Nephron progenitor cell (in vitro differentiated cells): ENCODE data around the gene CRYGC.
"Not testable (repeated sequence)": the region's sequence is repeated elsewhere in the genome, so short reads cannot be mapped to it uniquely, and the experiment has no call there.

Experiments used
- DNase-seq: peaks from one replicate; pipeline ENCODE4 v3.0.0; 2021
- H3K27ac Mint-ChIP-seq: 2 replicates; pipeline ENCODE4 v1.8.0; 2021; ENCODE audit warnings: mild to moderate bottlenecking, moderate library complexity, mixed read lengths
- H3K27me3 Mint-ChIP-seq: 2 replicates; pipeline ENCODE4 v1.8.0; 2021; ENCODE audit warnings: mild to moderate bottlenecking, low read depth, mixed read lengths; ENCODE audit not compliant: poor library complexity
- H3K36me3 Mint-ChIP-seq: 2 replicates; pipeline ENCODE4 v1.8.0; 2021; ENCODE audit warnings: low read depth, mixed read lengths
- H3K4me1 Mint-ChIP-seq: 2 replicates; pipeline ENCODE4 v1.8.0; 2021; ENCODE audit warnings: mixed read lengths
- H3K4me3 Mint-ChIP-seq: 2 replicates; pipeline ENCODE4 v1.8.0; 2021; ENCODE audit warnings: mild to moderate bottlenecking, moderate library complexity, mixed read lengths
- H3K9me3 Mint-ChIP-seq: 2 replicates; pipeline ENCODE4 v1.8.0; 2021; ENCODE audit warnings: mild to moderate bottlenecking, moderate library complexity, mixed read lengths
- TF ChIP-seq, protein P1 (sequence below): fragments of 200-600 bp; sonication (generic); IDR thresholded peaks from 2 replicates; pipeline ENCODE4 v1.5.0; 2021; ENCODE audit warnings: antibody characterized with exemption

Gene CRYGC

DNA sequence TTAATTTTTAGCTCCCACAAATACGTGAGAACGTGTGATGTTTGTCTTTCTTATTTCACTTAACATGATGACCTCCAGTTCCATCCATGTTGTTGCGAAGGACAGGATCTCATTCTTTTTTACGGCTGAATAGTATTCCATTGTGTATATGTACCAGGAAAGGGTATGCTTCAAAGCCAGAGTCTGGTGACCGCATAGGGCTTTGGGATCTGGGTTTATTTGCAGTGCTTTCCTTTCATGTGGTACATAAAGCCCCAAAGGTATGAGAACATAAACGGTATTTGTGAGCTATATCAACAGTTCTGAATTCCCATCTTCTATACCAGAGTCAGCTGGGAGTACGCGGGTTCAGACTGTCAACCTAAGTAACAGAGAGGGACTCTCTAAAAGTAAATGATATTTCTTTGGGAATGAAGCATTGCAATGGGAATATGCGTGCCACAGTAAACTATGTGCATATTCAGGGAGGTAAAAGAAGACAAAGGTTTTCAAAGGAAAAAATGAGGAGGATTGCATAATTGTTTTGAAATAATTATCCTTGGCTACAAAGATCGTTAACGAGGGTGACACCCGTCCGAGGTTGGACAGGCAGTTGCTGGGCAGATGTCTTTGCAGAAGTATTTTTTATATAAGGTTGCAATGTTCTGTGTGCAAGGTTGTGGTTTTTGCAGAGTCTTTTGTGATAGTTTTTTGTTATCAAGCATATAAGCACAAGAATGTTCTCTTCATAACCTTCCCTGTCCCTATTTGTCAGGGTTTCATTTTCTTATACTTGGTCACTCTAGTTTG, 29.8 kb downstream of the CRYGC start:
- H3K4me1 Mint-ChIP-seq = no peaks in the 10 kb centered on the region
- no peak overlapping the region for H3K27ac Mint-ChIP-seq
- peaks cover 5% of the 10 kb centered on the region for H3K9me3 Mint-ChIP-seq
- TF ChIP-seq, protein P1, sequence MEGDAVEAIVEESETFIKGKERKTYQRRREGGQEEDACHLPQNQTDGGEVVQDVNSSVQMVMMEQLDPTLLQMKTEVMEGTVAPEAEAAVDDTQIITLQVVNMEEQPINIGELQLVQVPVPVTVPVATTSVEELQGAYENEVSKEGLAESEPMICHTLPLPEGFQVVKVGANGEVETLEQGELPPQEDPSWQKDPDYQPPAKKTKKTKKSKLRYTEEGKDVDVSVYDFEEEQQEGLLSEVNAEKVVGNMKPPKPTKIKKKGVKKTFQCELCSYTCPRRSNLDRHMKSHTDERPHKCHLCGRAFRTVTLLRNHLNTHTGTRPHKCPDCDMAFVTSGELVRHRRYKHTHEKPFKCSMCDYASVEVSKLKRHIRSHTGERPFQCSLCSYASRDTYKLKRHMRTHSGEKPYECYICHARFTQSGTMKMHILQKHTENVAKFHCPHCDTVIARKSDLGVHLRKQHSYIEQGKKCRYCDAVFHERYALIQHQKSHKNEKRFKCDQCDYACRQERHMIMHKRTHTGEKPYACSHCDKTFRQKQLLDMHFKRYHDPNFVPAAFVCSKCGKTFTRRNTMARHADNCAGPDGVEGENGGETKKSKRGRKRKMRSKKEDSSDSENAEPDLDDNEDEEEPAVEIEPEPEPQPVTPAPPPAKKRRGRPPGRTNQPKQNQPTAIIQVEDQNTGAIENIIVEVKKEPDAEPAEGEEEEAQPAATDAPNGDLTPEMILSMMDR = no peak
- no peaks in the 10 kb centered on the region for H3K36me3 Mint-ChIP-seq
- H3K27me3 Mint-ChIP-seq = peaks cover 8% of the 10 kb centered on the region
- no peak for DNase-seq
- H3K4me3 Mint-ChIP-seq = no peak overlapping the region

DNA sequence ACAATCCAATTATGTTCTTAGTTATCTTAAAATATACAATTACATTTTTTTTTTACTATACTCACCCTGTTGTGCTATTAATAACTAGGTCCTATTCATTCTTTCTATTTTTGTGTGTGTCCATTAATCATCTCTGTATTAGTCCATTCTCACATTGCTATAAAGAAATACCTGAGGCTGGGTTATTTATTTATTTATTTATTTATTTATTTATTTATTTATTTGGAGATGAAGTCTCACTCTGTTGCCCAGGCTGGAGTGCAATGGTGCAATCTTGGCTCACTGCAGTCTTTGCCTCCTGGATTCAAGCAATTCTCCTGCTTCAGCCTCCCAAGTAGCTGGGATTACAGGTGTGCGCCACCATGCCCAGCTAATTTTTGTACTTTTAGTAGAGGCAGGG, 30.9 kb downstream of the CRYGC start:
- H3K4me1 Mint-ChIP-seq, DNase-seq, H3K9me3 Mint-ChIP-seq, H3K27me3 Mint-ChIP-seq, H3K36me3 Mint-ChIP-seq, H3K27ac Mint-ChIP-seq, H3K4me3 Mint-ChIP-seq: not testable (repeated sequence)

DNA sequence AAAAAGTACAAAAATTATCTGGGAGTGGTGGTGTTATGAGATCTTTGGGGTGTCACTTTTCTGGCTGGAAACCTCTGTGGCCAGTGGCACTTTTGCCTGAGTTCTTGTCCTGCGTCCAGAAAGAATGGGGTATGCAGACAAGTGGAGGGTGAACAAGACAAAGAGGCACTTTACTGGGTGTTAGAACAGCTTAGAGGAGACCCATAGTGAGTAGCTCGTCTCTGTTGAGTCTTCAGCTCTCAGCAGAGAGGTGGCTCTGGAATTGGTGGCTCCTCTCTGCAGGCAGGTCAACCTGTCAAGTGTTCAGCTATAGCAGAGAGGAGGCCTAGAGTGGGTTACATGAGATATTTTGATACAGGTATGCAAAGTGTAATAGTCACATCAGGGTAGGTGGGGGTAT, 31.4 kb downstream of the CRYGC start:
- Mint-ChIP-seq H3K36me3 (no peaks in the 10 kb centered on the region), H3K4me3 (no peak overlapping the region), H3K4me1 (no peaks in the 10 kb centered on the region), H3K9me3 (no peaks in the 10 kb centered on the region), H3K27me3 (peaks cover 5% of the 10 kb centered on the region), H3K27ac (no peak overlapping the region)
- no peak for DNase-seq
- TF ChIP-seq, protein P1 = no peak

DNA sequence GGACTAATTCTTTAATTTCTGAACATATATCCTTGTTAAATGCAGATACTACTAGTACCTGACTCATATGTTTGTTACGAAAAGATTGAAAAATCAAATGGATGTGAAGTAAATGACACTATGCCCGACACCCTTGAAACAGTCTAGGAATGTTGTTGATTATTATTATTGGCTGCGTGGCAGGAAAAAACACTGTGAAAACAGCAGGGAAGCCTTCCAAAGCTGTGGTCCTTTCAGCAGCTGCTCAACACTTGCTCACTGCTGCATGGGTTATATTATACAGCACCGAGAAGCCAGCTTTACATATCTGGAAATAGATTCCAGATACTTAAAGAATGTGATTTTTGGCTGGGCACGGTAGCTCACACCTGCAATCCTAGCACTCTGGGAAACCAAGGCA, 31.8 kb downstream of the CRYGC start:
- Mint-ChIP-seq H3K36me3 (no peaks in the 10 kb centered on the region), H3K27me3 (peaks cover 7% of the 10 kb centered on the region), H3K4me1 (no peaks in the 10 kb centered on the region), H3K27ac (no peak overlapping the region), H3K9me3 (no peaks in the 10 kb centered on the region), H3K4me3 (no peak overlapping the region)
- no peak for DNase-seq
- TF ChIP-seq, protein P1 = no peak

DNA sequence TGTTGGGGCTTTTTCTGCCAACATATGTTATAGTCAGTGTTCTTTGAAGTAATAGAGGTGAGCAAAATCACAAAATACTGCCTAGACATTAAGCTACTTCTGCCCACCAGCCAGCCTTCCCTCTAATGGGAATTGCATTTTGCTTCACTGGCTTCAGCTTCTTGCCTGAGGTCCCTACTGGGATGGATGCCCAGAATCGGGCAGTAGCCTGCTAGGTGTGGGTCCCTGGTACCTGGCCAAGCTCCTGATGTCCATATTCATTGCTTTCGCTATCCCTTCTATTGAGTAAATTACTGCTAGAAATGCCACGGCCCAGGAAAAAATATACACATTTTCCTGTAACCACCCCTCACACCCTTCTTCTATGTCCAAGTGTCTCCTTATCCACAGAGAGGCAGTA, 32.3 kb downstream of the CRYGC start:
- Mint-ChIP-seq H3K4me1 (no peaks in the 10 kb centered on the region), H3K27me3 (peaks cover 9% of the 10 kb centered on the region), H3K36me3 (no peaks in the 10 kb centered on the region), H3K4me3 (no peak overlapping the region), H3K27ac (no peak overlapping the region), H3K9me3 (no peaks in the 10 kb centered on the region)
- DNase-seq = no peak
- TF ChIP-seq, protein P1 = no peak

DNA sequence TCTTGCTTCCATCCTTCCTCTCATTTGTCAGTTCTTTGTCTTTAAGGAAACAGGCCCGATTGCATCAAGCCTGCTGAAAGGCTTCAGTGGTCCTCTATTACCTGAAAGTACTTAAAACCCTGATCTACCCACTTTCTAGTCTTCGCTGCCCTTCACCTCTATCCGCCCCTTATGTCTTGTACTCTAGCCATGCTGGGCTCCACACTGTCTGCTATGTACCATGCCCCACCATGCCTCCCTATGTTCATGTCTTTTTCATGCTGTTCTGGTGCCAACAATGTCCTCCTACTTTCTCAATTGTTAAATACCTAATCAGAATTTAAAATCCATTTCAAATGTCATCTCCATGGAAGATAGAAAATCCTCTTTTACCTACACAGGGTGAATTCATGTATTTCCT, 33.5 kb downstream of the CRYGC start:
- DNase-seq = no peak
- H3K27ac Mint-ChIP-seq = peak overlapping the region; percentile 10
- H3K9me3 Mint-ChIP-seq = no peaks in the 10 kb centered on the region
- H3K4me3 Mint-ChIP-seq = no peak overlapping the region
- peaks cover 9% of the 10 kb centered on the region for H3K27me3 Mint-ChIP-seq
- no peaks in the 10 kb centered on the region for H3K4me1 Mint-ChIP-seq
- TF ChIP-seq, protein P1 = no peak
- H3K36me3 Mint-ChIP-seq = no peaks in the 10 kb centered on the region
